GM06990 (cell line): ENCODE measurements around the gene CEP97.
"Not testable (repeated sequence)": the region's sequence is repeated elsewhere in the genome, so short reads cannot be mapped to it uniquely, and the experiment has no call there.

Experiments
- DNase-seq: peaks from one replicate; pipeline ENCODE4 v3.0.0-alpha.2; 2011; ENCODE audit not compliant: insufficient read length; ENCODE audit errors: extremely low read depth
- H3K27me3 ChIP-seq: replicated peaks from 2 replicates; pipeline ENCODE4 v1.6.0; 2011; ENCODE audit warnings: low read length; ENCODE audit not compliant: control insufficient read depth, insufficient read depth
- H3K36me3 ChIP-seq: 2 replicates; pipeline ENCODE4 v1.5.1; 2011; ENCODE audit warnings: low read length; ENCODE audit not compliant: control insufficient read depth, insufficient read depth
- H3K4me3 ChIP-seq: replicated peaks from 2 replicates; pipeline ENCODE4 v1.5.1; 2011; ENCODE audit warnings: low read depth, mild to moderate bottlenecking, control low read depth, low read length
- TF ChIP-seq, protein P1 (sequence below): IDR thresholded peaks from 2 replicates; pipeline ENCODE4 v1.5.1; 2011; ENCODE audit warnings: low read length, control low read depth, mild to moderate bottlenecking, inconsistent platforms; ENCODE audit not compliant: insufficient read depth, poor library complexity, severe bottlenecking

Gene CEP97

DNA sequence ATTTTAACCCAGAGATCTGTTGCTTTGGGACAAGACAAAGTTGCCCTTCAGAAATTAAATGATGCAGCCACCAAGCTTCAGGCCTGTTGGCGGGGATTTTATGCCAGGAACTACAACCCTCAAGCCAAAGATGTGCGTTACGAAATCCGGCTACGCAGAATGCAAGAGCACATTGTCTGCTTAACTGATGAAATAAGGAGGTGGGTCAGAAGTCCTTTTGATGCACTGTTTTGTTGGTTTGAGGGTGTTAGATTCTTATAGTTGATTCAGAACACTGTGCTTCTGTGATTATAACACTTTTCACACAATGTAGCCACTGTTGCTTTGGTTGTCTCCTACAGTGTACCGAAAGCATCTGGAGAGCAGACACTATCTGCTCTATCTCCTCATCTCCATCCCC lies 33.8 kb downstream of the CEP97 start:
- no peak for DNase-seq
- Histone ChIP-seq H3K4me3 (no peak overlapping the region), H3K27me3 (no peaks in the 10 kb centered on the region), H3K36me3 (peaks cover 3% of the 10 kb centered on the region)
- TF ChIP-seq, protein P1, sequence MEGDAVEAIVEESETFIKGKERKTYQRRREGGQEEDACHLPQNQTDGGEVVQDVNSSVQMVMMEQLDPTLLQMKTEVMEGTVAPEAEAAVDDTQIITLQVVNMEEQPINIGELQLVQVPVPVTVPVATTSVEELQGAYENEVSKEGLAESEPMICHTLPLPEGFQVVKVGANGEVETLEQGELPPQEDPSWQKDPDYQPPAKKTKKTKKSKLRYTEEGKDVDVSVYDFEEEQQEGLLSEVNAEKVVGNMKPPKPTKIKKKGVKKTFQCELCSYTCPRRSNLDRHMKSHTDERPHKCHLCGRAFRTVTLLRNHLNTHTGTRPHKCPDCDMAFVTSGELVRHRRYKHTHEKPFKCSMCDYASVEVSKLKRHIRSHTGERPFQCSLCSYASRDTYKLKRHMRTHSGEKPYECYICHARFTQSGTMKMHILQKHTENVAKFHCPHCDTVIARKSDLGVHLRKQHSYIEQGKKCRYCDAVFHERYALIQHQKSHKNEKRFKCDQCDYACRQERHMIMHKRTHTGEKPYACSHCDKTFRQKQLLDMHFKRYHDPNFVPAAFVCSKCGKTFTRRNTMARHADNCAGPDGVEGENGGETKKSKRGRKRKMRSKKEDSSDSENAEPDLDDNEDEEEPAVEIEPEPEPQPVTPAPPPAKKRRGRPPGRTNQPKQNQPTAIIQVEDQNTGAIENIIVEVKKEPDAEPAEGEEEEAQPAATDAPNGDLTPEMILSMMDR, result no peak

DNA sequence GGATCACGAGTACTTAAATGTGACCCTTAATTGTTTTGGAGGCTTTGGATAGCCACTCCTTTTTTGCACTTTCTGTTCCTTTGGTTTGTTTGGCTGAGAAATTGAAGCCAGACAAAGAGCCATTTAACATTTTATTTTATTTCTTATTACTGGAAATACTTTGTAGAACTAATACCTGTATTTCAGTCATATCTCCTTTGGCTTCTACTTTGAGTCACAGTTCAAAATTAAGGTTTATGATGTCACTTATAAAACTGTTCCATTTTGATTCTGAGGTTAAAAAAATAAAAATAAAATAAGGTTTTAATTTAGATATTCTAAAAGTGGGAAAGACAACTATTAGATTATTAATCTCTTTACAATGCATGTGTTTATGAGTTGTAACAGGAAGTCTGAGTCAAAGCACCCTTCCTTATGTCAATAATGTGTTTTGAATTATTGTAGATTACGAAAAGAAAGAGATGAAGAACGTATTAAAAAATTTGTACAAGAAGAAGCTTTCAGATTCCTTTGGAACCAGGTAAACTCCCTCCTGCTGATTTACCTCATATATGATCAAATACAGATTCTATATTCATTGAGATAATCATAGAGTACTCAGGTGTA lies 37.7 kb downstream of the CEP97 start:
- no peaks in the 10 kb centered on the region for H3K27me3 ChIP-seq
- no peak overlapping the region for H3K4me3 ChIP-seq
- no peak for DNase-seq
- TF ChIP-seq, protein P1, result no peak
- peaks cover 3% of the 10 kb centered on the region for H3K36me3 ChIP-seq

DNA sequence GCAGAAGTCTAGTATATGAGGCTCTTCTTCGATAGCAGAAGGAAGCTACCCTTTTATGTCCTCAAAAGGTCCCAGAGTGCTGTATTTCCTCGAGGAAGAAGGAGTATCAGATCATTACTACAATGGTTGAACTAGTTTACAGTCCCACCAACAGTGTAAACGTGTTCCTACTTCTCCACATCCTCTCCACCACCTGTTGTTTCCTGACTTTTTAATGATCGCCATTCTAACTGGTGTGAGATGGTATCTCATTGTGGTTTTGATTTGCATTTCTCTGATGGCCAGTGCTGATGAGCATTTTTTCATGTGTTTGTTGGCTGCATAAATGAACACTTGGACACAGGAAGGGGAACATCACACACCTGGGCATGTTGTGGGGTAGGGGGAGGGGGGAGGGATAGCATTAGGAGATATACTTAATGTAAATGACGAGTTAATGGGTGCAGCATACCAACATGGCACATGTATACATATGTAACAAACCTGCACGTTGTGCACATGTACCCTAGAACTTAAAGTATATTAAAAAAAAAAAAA lies 53.4 kb downstream of the CEP97 start:
- DNase-seq, H3K4me3 ChIP-seq, H3K27me3 ChIP-seq, H3K36me3 ChIP-seq: not testable (repeated sequence)

DNA sequence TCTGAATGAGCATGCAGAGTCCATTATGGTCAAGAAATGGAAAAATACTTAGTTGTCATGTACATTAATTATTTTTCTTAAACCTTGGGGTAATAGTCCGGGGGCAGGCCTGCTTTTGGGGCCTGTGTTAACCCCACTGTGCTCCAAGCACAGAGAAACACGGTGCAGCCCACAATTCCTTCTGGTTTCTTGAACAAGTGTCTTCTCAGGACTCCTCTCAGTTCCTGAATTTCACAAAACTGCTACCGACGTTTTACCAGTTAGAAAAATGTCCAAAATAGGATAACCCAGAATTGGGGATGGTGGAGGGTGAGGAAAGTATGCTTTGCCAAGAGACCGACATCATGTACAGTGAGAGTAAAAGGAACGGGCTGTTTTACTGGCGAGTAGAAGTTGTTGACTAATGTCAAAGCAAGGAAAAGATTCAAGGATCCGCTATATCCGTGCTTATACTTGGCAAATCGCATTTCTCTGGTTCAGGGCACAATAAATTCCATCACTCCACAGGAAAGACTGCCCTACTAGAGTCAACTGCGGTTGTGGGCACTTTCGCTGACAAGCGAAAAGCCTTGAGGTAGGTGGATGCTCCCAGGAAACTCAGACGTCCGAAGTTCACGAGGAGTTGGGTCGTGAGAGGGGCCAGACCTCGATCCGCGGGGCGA lies 54.1 kb downstream of the CEP97 start:
- TF ChIP-seq, protein P1, result no peak
- Histone ChIP-seq H3K36me3 (peaks cover 3% of the 10 kb centered on the region), H3K27me3 (no peaks in the 10 kb centered on the region), H3K4me3 (peak overlapping the region; percentile 85)
- DNase-seq, result peak; percentile 9

DNA sequence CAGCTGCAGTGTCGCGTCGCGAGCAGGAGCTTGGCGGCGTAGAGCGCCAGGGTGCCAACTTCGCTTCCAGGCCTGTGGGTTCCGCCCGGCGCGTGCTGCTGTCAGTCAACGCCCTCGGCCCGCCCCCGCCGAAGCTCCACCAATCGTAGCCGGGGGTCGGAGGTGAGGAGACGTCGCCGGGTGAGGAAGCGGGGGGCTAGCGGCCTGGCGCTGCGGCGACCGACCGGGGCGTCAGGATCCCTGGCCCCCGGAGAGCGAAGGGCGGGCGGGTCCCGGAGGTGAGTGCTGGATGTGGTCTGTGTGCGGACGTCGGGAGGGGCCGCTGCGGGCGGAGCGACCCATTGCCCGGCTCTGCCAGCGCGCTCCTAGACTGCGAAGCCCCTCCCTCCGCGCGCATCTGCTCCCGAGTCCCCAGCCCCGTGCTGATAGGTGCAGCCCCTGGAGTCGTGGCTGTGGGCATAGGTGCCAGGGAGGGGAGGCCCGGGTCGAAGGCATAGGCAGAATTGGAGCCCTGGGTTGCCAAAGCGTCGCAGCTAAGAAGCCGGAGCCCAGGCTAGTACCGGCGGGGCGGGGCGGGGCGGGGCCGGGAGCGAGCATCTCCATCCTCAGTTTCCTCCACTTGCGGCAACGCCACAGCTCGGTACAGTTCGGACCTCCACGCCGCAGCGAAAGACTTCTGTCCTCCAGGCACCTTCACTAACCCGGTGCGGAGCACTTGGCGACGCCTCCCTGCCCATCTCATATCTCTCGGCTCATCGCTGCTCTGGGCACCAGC lies 54.8 kb downstream of the CEP97 start, which contains the start of gene NXPE3:
NXPE3 (plus strand) TSS at position 165 of the 775 bp plus-strand sequence. CDS start 6,386 bp downstream, outside the sequence.
- Histone ChIP-seq H3K27me3 (no peaks in the 10 kb centered on the region), H3K4me3 (peak within 1 kb of the TSS; percentile 85), H3K36me3 (peaks cover 5% of the 10 kb centered on the region)
- DNase-seq, result peak; percentile 91
- TF ChIP-seq, protein P1, result no peak

DNA sequence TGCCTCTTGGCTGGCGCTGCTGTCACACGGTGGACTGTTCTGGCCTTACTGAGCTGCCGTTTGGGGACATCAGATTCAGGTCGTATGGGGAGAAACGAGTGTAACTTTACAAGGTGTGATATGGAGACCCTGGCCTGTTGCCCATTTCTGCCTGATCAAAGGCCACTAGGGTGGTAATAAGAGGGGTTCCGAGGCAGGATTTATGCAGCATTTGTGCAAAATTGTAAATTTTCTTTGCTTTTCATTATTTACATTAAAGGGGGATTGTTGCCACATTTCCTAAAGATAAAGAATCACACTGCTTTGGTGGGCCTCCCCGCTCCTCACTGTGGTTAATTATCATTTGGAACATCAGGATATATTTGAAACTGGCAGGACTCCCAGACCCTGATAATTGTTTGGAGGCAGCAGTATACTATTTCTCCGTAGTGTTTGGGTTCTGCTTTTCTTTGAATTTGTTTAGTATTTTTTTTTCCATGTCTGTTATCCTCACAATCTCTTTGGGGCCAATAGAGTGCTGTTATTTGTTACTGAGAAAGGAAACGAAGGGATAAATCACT lies 55.5 kb downstream of the CEP97 start:
- Histone ChIP-seq H3K27me3 (no peaks in the 10 kb centered on the region), H3K36me3 (peaks cover 9% of the 10 kb centered on the region), H3K4me3 (peak overlapping the region; percentile 85)
- TF ChIP-seq, protein P1, result no peak
- DNase-seq, result no peak
